Endothelial cell of hepatic sinusoid (primary cell): ENCODE data around the gene SLC1A5.

Experiments
- in situ Hi-C: cut with HindIII; loops from 2 replicates; pipeline ENCODE4 v1.10.0; 2017; ENCODE audit warnings: low sequenced_read_pairs

The SLC1A5 gene

DNA sequence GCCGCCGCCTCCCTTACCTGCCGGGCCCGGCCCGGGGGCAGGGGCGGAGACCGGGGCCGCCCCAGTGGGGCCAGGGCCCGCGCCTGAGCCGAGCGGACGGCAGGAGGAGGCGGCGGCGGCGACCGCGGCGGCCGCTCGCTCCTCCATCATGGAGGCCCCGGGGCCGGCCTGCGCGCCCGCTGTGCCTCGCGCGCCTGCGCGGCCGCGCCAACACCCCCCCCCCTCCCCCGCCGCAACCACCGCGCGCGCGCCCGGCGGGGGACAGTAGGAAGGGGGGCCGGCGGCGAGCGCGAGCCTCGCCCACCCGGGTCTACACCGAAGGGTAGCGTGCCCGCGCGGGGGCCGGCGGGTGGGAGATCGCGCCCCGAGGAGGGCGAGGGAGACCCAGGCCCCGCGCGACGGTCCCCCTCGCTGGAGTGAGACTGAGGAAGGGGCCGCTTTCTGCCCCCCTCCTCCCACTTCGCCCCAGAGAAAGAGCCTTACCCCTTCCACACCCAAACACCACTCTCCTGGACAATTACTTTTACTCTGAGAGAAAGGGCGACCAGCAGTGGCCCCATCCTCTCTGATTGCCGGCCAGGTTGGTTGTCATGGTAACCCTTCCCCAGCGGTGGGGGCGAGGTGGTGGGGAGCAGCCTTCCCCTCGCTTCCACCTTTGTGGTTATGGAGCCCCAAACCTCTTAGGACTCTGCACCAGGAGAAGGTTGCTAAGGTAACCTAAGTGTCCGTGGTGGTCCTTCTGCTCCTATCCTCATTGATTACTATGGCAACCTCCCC, 41.9 kb downstream of the SLC1A5 start, which contains the start of gene STRN4:
STRN4 (minus strand) TSS at position 170 of the 777 bp plus-strand sequence; CDS start at position 150, 20 bp downstream.
- in situ Hi-C loops, result loop anchor here (5.0 kb wide), 3 partner anchors 54 to 101 kb away; no protein-coding TSS in a partner anchor

DNA sequence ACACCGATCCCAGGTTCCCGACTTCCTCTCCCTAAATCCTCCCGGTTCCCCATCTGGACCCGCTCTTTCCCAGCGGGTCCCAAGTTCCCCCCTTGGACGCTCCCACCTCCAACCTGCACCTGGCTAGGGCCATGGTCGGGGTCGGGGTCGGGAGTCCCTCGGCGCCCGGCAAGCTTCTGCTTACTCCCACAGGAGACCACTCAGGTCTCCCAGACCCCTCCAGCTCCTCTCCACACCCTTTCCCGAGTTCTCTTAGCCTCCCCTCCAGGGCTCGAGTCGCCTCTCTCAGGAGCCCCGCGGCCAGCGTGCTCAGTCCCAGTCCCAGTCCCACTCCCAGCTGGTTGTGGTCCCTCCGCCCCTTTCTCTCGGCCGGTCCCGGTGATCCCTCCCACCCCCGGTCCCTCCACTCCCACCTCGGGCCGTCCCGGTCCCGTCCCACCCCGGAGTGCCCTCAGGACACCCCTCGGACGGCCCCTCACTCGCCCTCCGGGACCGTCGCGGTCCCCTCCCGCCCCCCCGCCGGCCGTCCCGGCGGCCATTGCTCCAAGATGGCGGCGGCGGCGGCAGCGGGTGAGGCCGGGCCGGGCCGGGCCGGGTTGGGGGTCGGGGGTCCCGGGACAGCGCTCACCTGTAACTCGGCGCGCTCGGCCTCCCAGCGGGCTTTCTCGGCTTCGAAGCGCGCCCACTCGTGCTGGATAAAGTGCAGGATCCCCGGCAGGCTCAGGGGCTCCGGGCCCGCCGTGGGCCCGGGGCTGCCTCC, 42.7 kb downstream of the SLC1A5 start, which contains the start of gene FKRP:
FKRP (plus strand) TSS at position 537 of the 760 bp plus-strand sequence. CDS start 9,394 bp downstream, outside the sequence.
- in situ Hi-C loops, result loop anchor here (5.0 kb wide), 3 partner anchors 53 to 102 kb away; no protein-coding TSS in a partner anchor

DNA sequence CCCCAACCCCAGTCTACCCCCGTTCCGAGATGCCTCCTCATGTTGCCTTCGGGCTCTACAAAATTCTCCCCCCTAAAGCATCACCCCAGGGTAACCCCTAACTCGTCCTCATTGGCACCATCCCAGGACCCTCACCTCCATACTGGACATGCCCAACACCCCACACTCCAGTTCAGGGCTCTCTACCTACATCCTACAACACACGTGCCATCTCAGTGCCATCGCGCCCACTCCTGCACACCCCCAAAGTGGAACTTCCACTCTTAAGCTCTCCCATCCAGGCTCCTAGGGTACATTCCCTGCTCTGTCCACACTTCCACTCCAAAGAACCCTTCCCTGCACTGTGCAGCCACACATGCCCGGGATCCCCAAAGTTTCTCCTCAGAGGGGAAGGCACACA, 43.4 kb downstream of the SLC1A5 start:
- in situ Hi-C loops, result loop anchor here (5.0 kb wide), 3 partner anchors 53 to 102 kb away; no protein-coding TSS in a partner anchor

DNA sequence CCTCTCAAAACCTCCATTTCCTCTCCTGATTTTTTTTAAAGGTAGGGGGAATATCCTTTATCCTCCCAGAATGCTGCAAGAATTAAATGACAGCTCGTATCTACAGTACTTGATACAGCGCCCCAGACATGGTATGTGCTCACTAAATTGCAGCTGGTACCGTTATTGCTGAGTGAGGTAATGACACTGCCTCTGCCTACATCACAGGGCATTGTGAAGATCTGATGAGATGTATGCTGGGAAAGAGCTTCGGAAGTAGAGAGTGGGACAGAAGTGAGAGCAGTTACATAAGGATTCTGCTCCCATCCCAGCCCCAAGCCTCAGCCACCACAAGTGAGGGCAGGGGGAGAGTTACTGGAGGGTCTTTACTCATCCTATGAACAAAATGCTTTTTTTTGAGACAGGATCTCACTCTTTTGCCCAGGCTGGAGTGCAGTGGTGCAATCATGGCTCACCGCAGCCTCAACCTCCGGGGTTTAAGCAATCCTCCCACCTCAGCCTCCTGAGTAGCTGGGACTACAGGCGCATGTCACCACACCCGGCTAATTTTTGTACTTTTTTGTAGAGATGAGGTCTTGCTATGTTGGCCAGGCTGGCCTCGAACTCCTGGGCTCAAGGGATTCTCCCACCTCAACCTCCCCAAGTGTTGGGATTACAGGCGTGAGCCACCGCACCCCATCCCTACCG, 44.2 kb downstream of the SLC1A5 start:
- in situ Hi-C loops, result no loop called here

DNA sequence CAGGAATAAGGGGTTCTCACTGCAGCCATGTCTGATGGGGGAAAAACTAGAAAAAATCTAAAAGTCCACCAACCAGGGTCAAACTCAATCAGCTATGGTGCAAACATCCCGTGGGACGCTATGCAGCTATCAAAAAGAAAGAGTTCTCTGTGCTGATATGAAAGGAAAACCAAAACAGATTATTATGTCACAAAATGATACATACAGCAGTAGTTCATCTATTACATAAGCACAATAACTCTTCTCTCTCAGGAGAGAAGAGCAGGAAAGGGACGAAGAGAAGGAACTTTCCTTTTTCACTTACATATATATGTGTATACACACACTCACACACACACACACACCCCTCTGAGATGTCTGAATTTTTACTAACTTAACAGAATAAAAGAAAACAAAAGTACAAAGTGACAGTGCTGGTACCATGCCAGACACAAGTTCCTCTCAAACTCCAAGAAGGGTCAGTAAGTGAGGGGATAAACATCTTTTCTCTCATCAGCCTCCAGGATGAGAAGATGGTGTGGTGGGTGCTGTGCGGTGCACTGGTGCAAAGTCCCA, 45.4 kb downstream of the SLC1A5 start:
- in situ Hi-C loops, result no loop called here

DNA sequence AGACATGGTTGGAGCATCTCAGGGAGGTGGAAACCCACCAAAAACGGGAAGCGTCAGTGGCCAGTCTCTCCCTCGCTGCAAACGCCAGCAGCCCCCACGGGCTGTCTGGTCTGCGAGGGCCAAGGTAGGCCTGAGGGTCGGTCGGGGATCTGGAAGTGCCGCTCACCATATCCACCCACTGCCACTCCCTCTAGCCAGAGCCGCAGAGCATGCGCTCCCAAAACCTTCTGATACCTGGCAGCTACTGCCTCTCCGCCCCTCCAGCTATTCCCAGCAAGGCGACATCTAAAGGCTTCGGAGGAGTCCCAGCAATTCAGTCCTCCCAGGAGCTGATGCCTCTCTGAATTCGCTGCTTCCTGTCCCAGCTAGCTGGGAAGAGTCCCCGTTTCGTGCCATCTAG, 46.9 kb downstream of the SLC1A5 start:
- in situ Hi-C loops, result no loop called here

DNA sequence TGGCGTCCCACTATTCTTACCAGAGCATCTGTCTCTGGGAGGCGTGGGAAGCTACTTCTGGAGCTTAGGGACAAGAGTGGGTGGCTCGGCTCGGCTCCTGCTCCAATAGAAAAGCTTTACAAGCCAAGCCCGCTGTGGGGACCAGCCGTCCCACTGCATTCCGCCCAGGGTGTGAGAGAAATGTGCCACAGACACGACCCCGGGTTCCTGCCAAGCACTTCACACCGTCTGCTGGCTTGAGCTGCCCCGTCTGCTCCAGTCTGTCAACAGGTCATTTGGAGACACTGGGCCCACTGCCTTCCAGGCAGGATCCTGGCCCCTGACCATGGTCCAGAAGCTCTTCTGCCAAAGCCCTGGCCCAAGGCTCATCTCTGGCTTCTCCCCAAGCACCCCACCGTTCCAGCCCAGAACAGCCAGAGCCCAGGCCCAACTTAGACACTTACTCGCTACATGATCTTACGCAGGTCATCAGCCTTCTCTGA, 49.1 kb downstream of the SLC1A5 start:
- in situ Hi-C loops, result loop anchor here (5.0 kb wide), 1 partner anchor 73 kb away; no protein-coding TSS in a partner anchor

DNA sequence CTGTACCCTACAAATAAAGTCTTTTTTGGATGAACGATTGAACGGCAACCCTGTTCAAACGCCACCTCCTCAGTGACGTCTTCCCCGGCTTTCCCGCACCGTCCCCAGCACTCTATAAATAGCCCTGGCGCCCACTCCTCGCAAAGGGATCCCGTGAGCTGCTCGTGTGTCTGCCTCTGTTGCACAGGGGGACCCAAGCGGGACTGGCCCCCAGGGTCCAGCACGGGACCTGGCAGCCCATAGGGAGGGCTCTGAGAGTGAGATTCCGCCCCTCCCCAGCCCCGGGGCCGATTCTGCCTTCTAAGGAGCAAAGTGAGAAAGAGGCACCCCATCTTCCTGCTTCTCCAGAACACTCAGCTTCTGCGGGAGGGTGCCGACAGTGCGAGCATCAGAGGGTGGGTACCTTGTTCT, 50.6 kb downstream of the SLC1A5 start:
- in situ Hi-C loops, result loop anchor here (5.0 kb wide), 1 partner anchor 75 kb away; no protein-coding TSS in a partner anchor

DNA sequence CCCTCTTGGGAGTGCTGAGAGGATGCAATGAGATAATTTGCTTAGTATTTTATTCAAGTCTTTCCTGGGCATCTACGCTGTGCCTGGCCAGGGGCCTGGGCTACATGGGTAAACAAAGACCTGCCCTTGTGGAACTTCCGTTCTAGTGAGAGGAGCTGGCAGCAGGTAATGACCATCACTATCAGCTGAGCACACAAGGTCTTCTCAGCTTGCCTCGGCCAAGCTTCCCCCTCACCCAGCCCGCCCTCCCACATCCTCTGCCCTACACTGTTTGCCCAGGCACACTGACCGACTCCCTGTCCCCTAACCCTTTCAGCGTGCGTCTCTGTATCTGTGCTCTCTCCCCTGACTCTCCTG, 51.1 kb downstream of the SLC1A5 start:
- in situ Hi-C loops, result loop anchor here (5.0 kb wide), 1 partner anchor 75 kb away; no protein-coding TSS in a partner anchor

DNA sequence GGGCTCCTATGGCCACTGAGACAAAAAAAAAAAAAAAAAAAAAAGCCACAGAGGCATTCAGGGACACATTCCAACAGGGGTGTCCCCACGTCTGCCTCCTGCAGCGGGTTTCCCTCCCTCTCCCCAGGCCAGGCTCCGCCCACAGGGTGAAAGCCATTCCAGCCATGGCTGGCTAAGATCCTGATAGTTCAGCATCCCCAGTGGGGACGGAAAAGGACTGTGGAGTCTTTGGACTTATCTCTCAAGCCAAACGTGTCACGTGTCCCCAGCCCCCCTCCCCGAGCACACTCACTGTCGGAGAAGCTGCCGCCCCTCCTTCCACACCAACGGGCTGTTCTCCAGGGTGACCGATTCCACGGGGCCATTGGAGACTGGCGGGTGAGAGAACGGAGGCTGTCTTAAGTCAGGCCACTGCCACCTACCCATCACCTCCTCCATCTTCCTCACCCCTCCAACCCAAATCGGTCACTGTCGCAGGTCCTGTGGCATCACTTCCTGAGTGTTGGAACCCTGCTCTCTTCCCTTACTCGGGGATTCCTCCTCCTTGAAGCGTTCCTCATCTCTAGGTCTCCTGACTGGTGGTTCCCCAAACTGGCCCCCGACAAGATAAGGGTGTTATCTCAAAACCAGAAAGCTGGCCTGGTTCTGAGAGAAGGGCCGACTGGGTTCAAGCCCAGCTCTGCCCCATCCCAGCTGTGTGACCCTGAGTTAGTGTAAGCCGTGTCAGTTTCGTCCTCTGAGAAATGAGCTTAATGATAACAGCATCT, 51.7 kb downstream of the SLC1A5 start:
- in situ Hi-C loops, result loop anchor here (5.0 kb wide), 1 partner anchor 76 kb away; no protein-coding TSS in a partner anchor

DNA sequence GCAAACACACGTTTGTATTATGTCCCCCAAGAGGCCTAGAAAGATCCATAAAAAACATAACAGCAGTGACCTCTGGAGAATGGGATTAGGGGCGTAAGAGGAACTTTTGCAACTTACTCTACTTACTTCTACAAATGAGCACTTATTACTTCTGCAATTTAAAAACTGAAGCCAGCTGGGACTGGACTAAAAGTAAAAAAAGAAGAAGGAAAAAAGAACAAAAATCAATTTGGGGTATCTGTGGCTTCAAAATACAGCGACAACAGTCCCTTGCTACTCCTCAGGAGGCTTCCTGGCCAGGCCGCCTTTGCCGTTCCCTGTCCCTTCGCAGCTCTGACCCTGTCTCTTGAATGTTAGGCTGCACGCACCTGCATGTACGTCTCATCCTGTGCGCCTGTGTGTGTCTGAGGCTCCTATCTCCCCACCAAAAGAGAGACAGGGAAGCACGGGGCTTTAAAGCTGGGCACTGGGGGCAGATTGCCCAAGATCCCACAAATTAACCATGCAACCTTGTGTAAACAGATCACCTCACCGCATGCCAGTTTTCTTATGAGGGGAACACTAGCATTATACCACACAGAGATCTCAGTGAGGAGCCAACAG, 54.6 kb downstream of the SLC1A5 start:
- in situ Hi-C loops, result no loop called here

DNA sequence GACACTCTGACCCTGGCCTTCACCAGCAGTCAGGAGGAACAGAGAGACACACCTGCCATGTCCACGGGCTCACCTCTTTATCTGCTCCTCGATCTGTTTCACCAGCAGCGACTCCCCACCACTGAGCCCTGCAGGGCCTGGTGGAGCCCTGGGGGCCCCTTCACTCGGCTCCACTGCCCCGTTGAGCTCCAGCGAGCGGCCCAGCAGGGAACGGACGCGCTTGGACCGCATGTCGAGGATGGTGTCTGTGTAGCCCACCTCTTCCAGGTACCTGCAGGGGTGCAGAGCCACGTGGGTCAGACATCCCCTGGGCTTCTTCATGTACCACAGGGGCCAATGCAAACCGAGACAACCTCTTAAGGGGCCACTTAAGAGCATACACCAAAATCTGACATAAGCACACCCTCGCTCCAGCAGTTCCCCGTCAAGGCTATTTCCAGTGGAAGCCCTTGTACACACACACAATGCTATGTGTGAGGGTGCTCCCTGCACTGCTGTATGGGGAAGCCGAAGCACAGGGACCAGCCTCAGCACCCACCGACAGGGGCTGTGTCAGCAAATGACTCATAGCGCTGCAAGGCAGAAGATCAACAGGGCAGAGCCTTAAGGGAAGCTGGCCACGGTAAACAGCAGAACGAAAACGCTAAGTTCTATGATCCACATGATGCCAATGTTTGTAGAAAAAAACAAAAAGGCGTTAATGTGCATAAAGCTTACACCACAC, 55.3 kb downstream of the SLC1A5 start:
- in situ Hi-C loops, result no loop called here

DNA sequence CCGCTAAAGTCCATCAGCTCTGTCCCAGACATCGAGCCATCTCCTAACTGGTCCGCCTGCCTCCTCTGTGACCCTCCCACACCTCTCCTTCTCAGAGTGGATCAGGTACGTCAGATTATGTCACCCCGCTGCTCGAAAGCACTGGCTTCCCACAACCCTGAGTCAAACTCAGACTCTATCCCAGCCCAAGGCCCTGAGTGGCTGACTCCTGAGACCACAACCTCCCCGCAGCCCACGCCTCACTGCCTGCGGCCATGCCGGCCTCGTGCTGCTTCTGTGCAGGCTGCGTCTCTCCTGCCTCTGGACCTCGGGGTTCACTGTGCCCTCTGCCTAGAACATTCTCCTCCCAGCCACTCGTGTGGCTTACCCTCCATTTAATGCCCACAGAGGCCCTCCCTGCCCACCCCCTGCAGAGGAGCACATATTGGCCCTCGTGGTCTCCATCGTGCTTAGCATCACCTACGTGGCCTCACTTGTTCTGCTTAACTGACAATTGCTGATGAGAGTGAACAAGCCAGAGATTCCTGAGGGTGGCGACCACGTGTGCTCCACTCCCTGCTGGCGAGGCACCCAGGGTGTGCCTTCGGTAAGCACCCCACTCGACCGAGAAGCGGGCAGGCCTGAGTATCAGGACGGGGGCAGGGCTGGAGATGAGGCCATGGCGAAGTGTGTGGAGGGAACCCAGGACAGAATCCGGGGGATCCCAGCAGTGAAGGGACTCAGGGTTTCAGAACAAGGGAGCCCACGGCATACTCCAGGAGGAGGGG, 56.0 kb downstream of the SLC1A5 start:
- in situ Hi-C loops, result no loop called here

DNA sequence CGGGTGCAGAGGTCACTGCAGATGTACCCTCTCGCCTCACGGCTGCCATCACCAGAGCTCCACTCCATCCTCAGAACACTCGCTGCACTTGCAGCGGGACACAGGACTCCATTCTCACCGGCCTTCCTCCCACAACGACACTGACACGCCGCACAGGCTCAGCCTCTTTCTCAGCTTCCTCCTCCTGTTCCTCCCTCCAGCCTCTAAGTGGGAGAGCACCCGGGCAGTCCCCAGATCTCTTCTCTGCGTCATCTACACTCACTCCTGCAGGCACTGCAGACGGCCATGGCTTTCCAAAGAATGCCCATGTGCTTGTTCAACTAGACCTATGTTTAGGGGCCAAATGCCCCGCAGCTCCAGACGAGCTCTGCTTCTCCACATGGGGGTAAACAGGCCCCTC, 56.8 kb downstream of the SLC1A5 start:
- in situ Hi-C loops, result no loop called here

DNA sequence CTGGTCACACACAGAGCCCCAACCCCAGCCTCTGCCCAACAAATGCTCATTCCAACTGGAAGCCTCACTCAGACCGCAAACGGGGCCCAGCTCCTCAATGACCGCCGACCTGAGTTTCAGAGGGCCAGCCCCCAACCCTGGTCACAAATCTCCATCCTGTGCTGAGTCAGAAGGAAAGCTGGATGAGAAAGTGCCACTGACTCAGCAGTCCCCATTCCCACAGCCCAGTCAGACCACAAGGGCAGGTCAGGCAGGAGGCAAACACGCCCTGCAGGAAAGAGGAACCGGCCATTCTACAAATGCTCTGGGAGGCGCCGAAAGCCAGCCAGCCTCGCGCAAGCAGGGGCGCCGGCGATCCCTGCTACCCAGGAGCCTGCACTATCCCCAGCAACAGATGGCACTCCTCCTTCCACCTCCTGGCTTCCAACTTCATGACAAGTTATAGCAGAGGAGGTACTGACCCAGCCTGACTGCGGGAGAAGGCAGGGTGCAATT, 57.3 kb downstream of the SLC1A5 start:
- in situ Hi-C loops, result no loop called here

DNA sequence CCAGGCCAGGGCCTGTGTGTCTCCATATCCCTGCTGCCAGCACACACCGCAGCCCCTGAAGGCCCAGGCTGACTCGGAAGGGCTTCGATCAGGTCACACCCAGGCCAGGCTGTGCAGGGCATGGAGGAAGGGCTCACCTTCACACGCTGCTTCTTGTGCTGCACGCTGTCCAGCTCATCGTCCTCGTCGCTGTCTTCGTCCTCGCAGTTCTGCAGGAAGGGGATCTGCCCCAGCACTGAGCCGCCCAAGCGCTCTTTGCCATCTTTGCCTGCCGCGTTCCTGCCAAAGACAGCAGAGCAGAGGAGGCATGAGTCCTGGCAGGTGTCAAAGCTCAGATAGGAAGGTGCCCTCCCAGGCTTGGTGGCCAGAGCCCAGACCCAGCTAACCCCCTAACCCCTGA, 57.8 kb downstream of the SLC1A5 start:
- in situ Hi-C loops, result no loop called here

DNA sequence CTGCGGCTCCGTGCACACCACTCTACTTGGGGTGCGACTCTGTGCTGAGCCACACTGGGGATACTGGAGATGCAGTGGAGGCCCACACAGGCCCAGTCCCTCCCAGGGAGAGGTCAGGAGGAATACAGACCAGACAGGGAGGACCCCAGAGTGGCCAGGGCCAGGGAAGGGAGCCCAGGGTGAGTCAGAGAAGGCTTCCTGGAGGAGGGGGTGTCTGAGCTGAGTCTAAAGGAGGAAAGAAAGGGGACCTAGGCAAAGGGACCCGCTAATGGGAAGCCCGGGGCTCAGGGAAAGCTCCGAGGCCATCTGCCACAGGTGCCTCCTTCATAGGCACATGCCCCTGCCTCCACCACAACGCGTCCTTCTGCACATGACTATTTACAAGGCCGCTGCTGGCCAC, 58.2 kb downstream of the SLC1A5 start:
- in situ Hi-C loops, result no loop called here

DNA sequence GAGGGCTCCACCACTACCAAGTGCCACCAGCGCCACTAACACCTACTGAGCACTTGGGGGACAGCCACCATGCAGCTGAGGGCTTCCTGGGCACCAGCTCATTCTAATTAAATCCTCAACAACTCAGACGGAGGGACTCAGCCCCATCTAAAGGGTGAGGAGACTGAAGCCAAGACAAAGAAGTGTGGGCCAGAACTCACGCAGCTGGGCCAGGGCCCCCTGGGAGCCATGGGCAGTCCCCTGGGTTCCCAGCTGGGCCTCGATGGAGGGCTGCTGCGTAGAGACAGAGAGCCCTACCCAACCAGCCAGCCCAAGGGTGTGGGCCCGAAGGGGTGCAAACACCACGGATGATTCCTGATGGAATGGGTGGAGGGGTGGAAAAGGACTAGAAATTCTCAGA, 58.7 kb downstream of the SLC1A5 start:
- in situ Hi-C loops, result no loop called here
